ENCODE data around the gene YWHAH.

The YWHAH gene

GRCh38 chr22:31923747-31924146, 20.6 kb upstream of the YWHAH start:
- no peak for DNase-seq

GRCh38 chr22:31925056-31925455, 19.3 kb upstream of the YWHAH start:
- DNase-seq, result no peak

GRCh38 chr22:31926024-31926423, 18.3 kb upstream of the YWHAH start:
- no peak for DNase-seq

- DNase-seq, result no peak
Observed at GRCh38 chr22:31926969-31927368, 17.4 kb upstream of the YWHAH start.

- DNase-seq, result no peak
Observed at GRCh38 chr22:31927562-31927961, 16.8 kb upstream of the YWHAH start.

GRCh38 chr22:31929167-31929930, 15.0 kb upstream of the YWHAH start:
- DNase-seq, result no peak

- no peak for DNase-seq
Observed at GRCh38 chr22:31932863-31933262, 11.5 kb upstream of the YWHAH start.

GRCh38 chr22:31933406-31933805, 10.9 kb upstream of the YWHAH start:
- DNase-seq, result no peak

- DNase-seq, result no peak
Observed at GRCh38 chr22:31933816-31934482, 10.4 kb upstream of the YWHAH start.

- DNase-seq, result no peak
Observed at GRCh38 chr22:31935961-31936635, 8.2 kb upstream of the YWHAH start.

GRCh38 chr22:31937341-31937740, 7.0 kb upstream of the YWHAH start:
- no peak for DNase-seq

GRCh38 chr22:31938296-31938695, 6.0 kb upstream of the YWHAH start:
- no peak for DNase-seq

- DNase-seq, result no peak
Observed at GRCh38 chr22:31940506-31940905, 3.8 kb upstream of the YWHAH start.

GRCh38 chr22:31942091-31942490, 2.2 kb upstream of the YWHAH start:
- no peak for DNase-seq

- DNase-seq, result no peak
Observed at GRCh38 chr22:31943206-31943977, 943 bp upstream of the YWHAH start.

- no peak for DNase-seq
Observed at GRCh38 chr22:31944700-31945442, 536 bp downstream of the YWHAH start.

GRCh38 chr22:31945443-31945855, 1.1 kb downstream of the YWHAH start:
- DNase-seq, result no peak

- DNase-seq, result no peak
Observed at GRCh38 chr22:31945971-31946680, 1.8 kb downstream of the YWHAH start.

- no peak for DNase-seq
Observed at GRCh38 chr22:31947296-31947695, 3.0 kb downstream of the YWHAH start.

GRCh38 chr22:31948002-31948401, 3.7 kb downstream of the YWHAH start:
- DNase-seq, result no peak

GRCh38 chr22:31950226-31950625, 5.9 kb downstream of the YWHAH start:
- no peak for DNase-seq
